Right lobe of liver (tissue), 6 donors: ENCODE data around the gene RWDD1. TPM values are rescaled to one million over a fixed set of nuclear protein-coding genes. Genes with fewer than 3 reads are reported as not detected.

Experiments
- ATAC-seq, 4 donors: fragments of 200-7000 bp; cut with Tn5 transposase; one replicate each; pipeline ENCODE4 v1.9.1; 2020; ENCODE audit warnings: mild to moderate bottlenecking in 4 of 4, moderate library complexity in 4 of 4
- DNase-seq, 3 donors: peaks; one replicate each; pipeline ENCODE4 v3.0.0-alpha.2; 2020
- H3K27ac ChIP-seq, 3 donors: fragments of 200-600 bp; one replicate each; pipeline ENCODE4 v1.8.0; 2022
- H3K27me3 ChIP-seq, 2 donors: fragments of 200-600 bp; one replicate each; pipeline ENCODE4 v1.8.0; 2022
- H3K36me3 ChIP-seq, 4 donors: fragments of 200-600 bp; sonication (generic) in 1 of 4; one replicate each; pipeline versions ENCODE4 v1.5.1 to v1.8.0; 2017 to 2022; ENCODE audit warnings: control low read depth in 1 of 4
- H3K4me1 ChIP-seq, 4 donors: fragments of 200-600 bp; sonication (generic) in 1 of 4; one replicate each; pipeline versions ENCODE4 v1.5.1 to v1.8.0; 2017 to 2022; ENCODE audit warnings: control low read depth in 1 of 4
- H3K4me3 ChIP-seq, 3 donors: fragments of 200-600 bp; one replicate each; pipeline ENCODE4 v1.8.0; 2022
- H3K9me3 ChIP-seq, 4 donors: fragments of 200-600 bp; sonication (generic) in 1 of 4; one replicate each; pipeline versions ENCODE4 v1.5.1 to v1.8.0; 2017 to 2022; ENCODE audit warnings: control low read depth in 1 of 4
- POLR2A ChIP-seq: fragments of 450-650 bp; IDR thresholded peaks from one replicate; pipeline ENCODE4 v1.6.1; 2017; ENCODE audit warnings: antibody characterized with exemption, mild to moderate bottlenecking
- WGBS: methylation state at CpG from one replicate; pipeline ENCODE4 v1.1.6; 2018; ENCODE audit warnings: low coverage, low lambda C conversion rate; ENCODE audit not compliant: insufficient coverage; ENCODE audit errors: missing lambda C conversion rate; 5-methylcytosine and 5-hydroxymethylcytosine counted together
- intact Hi-C, 2 donors: fragments of 100-400 bp; cut with DNase I; formaldehyde crosslinking; loops; one replicate each; pipeline versions ENCODE4 v1.11.2 to v1.14.1; 2022
- total RNA-seq, 6 experiments: library from RNA; depleted of rRNA in 2 of 6; stranded (reverse); fragments of >200 nt in 2 of 6; fragmentation: NEBNext Ultra II Directional in 3 of 6; extraction: Animal tissue kit (Norgen Biotek cat#: 25700) in 3 of 6; gene quantifications; one replicate each; pipeline versions ENCODE4 v1.1.0 to v1.2.4, GENCODE V29; 2016 to 2023
- TF ChIP-seq, protein P1 (sequence below), 4 donors: fragments of 200-600 bp in 3 of 4; fragments of 450-650 bp in 1 of 4; IDR thresholded peaks; one replicate each; pipeline versions ENCODE4 v1.5.1 to v1.8.0; 2016 to 2022; ENCODE audit warnings: antibody characterized with exemption in 4 of 4, mild to moderate bottlenecking in 2 of 4
- donor health status: DM: no; HTN: yes; CAD: no.
- donor health status: DM: no; HTN: no; CAD: no.
- donor health status: DM: no; HTN: no; CAD: no.
- donor health status: DM: no; HTN: yes; CAD: no.
- donor health status: DM: no; HTN: yes; CAD: no.

The RWDD1 gene
- total RNA-seq, 6 experiments from 2014 or later = 14.8 to 22.1 (median 21.2) TPM

DNA sequence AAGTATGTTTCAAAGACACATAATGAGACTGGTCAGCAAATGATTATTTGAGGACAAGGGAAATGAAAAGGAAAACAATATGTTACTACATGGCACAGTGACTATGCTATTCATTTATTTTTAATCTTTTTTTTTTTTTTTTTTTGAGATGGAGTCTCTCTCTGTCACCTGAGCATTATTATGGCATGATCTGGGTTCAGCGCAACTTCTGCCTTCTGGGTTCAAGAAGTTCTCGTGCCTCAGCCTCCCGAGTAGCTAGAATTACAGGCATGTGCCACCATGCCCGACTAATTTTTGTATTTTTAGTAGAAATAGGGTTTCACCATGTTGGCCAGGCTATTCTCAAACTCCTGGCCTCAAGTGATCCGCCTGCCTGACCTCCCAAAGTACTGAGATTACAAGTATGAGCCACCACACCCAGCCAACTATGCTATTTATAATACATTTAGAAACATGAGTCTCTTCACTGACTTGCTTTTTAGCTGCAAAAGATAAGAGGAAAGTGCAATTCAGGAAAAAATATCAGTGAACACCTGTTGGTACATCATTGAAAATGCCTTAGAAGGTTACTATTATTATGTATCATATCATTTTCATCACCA is 14.4 kb upstream of the RWDD1 start:
- Histone ChIP-seq H3K27me3 (no peaks in the 10 kb centered on the region), H3K27ac (no peak overlapping the region), H3K4me1 (peaks cover 0 to 11% (median 0%) of the 10 kb centered on the region in 4 donors), H3K4me3 (no peak overlapping the region), H3K9me3 (no peaks in the 10 kb centered on the region), H3K36me3 (no peaks in the 10 kb centered on the region)
- 65% methylated on average over 4 of the region's 5 CpGs for WGBS
- no peak for DNase-seq
- no peak for ATAC-seq
- TF ChIP-seq, protein P1, sequence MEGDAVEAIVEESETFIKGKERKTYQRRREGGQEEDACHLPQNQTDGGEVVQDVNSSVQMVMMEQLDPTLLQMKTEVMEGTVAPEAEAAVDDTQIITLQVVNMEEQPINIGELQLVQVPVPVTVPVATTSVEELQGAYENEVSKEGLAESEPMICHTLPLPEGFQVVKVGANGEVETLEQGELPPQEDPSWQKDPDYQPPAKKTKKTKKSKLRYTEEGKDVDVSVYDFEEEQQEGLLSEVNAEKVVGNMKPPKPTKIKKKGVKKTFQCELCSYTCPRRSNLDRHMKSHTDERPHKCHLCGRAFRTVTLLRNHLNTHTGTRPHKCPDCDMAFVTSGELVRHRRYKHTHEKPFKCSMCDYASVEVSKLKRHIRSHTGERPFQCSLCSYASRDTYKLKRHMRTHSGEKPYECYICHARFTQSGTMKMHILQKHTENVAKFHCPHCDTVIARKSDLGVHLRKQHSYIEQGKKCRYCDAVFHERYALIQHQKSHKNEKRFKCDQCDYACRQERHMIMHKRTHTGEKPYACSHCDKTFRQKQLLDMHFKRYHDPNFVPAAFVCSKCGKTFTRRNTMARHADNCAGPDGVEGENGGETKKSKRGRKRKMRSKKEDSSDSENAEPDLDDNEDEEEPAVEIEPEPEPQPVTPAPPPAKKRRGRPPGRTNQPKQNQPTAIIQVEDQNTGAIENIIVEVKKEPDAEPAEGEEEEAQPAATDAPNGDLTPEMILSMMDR (IDR thresholded peaks at IDR 0.05) = no peak
- TF ChIP-seq POLR2A = no peak
- intact Hi-C loops = no loop called here

DNA sequence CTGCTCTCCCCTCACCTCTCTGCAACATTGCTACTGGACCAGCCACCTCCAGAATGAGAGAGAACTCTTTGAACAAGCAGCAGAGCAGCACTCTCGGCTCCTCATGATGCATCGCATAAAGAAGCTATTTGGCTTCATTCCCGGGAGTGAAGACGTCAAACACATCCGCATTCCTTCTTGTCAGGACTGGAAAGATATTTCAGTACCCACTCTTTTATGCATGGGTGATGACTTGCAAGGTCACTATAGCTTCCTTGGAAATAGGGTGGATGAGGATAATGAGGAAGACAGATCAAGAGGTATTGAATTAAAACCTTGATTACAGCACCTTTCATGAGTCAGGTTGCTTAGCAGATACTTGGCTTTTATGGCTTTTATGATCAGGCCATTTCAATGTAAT is 13.4 kb upstream of the RWDD1 start:
- TF ChIP-seq POLR2A = no peak
- TF ChIP-seq, protein P1 (IDR thresholded peaks at IDR 0.05) = no peak
- DNase-seq = no peak
- intact Hi-C loops = no loop called here
- H3K27ac ChIP-seq = no peak overlapping the region
- peak; percentile 46 to 61 (median 52) for ATAC-seq
- 66% methylated on average over 5 of the region's 5 CpGs for WGBS
- H3K36me3 ChIP-seq = no peaks in the 10 kb centered on the region
- H3K4me3 ChIP-seq = no peak overlapping the region
- H3K9me3 ChIP-seq = no peaks in the 10 kb centered on the region
- peaks cover 0 to 11% (median 0%) of the 10 kb centered on the region in 4 donors for H3K4me1 ChIP-seq
- H3K27me3 ChIP-seq = no peaks in the 10 kb centered on the region

DNA sequence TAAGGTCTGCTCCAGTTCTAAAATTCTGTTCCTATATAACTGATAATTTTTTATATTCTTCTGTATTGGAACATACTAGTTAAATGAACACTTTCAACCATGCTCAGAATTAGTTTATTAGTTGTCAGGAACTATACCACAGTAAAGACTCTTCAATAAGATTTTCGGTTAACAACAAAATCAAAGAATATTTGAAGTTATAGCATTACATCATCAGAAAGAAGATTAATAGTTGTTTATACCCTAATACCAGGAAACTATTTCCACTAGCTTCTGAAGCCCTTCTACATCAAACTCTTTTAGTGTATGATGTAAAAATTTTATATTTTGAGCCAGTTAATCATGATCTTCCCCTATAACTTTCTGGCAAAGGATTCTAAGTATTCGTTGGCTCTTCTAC is 11.2 kb upstream of the RWDD1 start:
- no peaks in the 10 kb centered on the region for H3K36me3 ChIP-seq
- 65% methylated on average over 2 of the region's 2 CpGs for WGBS
- no peaks in the 10 kb centered on the region for H3K27me3 ChIP-seq
- DNase-seq (no peak), ATAC-seq (no peak)
- peaks cover 0 to 11% (median 0%) of the 10 kb centered on the region in 4 donors for H3K4me1 ChIP-seq
- H3K9me3 ChIP-seq = no peaks in the 10 kb centered on the region
- H3K4me3 ChIP-seq = no peak overlapping the region
- TF ChIP-seq, protein P1 (IDR thresholded peaks at IDR 0.05) = no peak
- TF ChIP-seq POLR2A = no peak
- H3K27ac ChIP-seq = no peak overlapping the region
- intact Hi-C loops = no loop called here

- H3K4me1 ChIP-seq = peaks cover 0 to 11% (median 0%) of the 10 kb centered on the region in 4 donors
- intact Hi-C loops = no loop called here
- peak; percentile 49 to 71 (median 63) for DNase-seq
- no peak overlapping the region for H3K27ac ChIP-seq
- H3K9me3 ChIP-seq = no peaks in the 10 kb centered on the region
- no peaks in the 10 kb centered on the region for H3K27me3 ChIP-seq
- no peaks in the 10 kb centered on the region for H3K36me3 ChIP-seq
- WGBS = 24% methylated on average over 7 of the region's 9 CpGs
- TF ChIP-seq, protein P1 (IDR thresholded peaks at IDR 0.05) = peak; percentile 91 to 98 (median 95)
- no peak for TF ChIP-seq POLR2A
- H3K4me3 ChIP-seq = no peak overlapping the region
- peak; percentile 89 to 94 (median 92) for ATAC-seq
Observed at GRCh38 chr6:116561377-116562018, 9.8 kb upstream of the RWDD1 start.
